SK-N-SH treated with all-trans-retinoic acid at 6 μM for 48 hours (cell line): ENCODE measurements around the gene RB1.

Experiments
- ATAC-seq: fragments of 200-7000 bp; cut with Tn5 transposase; 3 replicates; pipeline ENCODE4 v1.9.1; 2020; ENCODE audit warnings: mild to moderate bottlenecking, moderate library complexity
- ARNTL ChIP-seq: fragments of 450-650 bp; formaldehyde crosslinking; IDR thresholded peaks from 2 replicates; pipeline ENCODE4 v1.5.0; 2020; ENCODE audit warnings: low read depth, mild to moderate bottlenecking, moderate library complexity, borderline replicate concordance
- BACH2 ChIP-seq: fragments of 250-450 bp; sonication (Bioruptor Pico); IDR thresholded peaks from 2 replicates; pipeline ENCODE4 v1.9.0; 2021; ENCODE audit warnings: mild to moderate bottlenecking, borderline replicate concordance
- CREB5 ChIP-seq: fragments of 250-450 bp; sonication (Bioruptor Pico); IDR thresholded peaks from 2 replicates; pipeline ENCODE4 v1.5.1; 2020; ENCODE audit warnings: low read depth, mild to moderate bottlenecking, moderate library complexity
- CSDC2 ChIP-seq: fragments of 250-450 bp; sonication (Bioruptor Pico); IDR thresholded peaks from 2 replicates; pipeline ENCODE4 v1.5.0; 2020; ENCODE audit warnings: mild to moderate bottlenecking, moderate library complexity
- CSRNP3 ChIP-seq: fragments of 250-450 bp; sonication (Bioruptor Pico); IDR thresholded peaks from 2 replicates; pipeline ENCODE4 v1.5.1; 2021; ENCODE audit warnings: mild to moderate bottlenecking, moderate library complexity
- ESRRG ChIP-seq: fragments of 250-450 bp; sonication (Bioruptor Pico); IDR thresholded peaks from 2 replicates; pipeline ENCODE4 v1.6.1; 2021; ENCODE audit warnings: mild to moderate bottlenecking
- GLIS3 ChIP-seq: fragments of 250-450 bp; sonication (Bioruptor Pico); IDR thresholded peaks from 2 replicates; pipeline ENCODE4 v1.5.0; 2020; ENCODE audit warnings: mild to moderate bottlenecking, moderate library complexity
- OSR1 ChIP-seq: fragments of 250-450 bp; sonication (Bioruptor Pico); IDR thresholded peaks from 2 replicates; pipeline ENCODE4 v1.8.0; 2022; ENCODE audit warnings: moderate library complexity, mild to moderate bottlenecking, inconsistent platforms
- PATZ1 ChIP-seq: fragments of 250-450 bp; sonication (Bioruptor Pico); IDR thresholded peaks from 2 replicates; pipeline ENCODE4 v1.8.0; 2020; ENCODE audit warnings: mild to moderate bottlenecking, moderate library complexity, borderline replicate concordance
- POU6F1 ChIP-seq: fragments of 250-450 bp; sonication (Bioruptor Pico); IDR thresholded peaks from 2 replicates; pipeline ENCODE4 v1.8.0; 2021; ENCODE audit warnings: low read depth, mild to moderate bottlenecking, moderate library complexity, borderline replicate concordance
- SNAI2 ChIP-seq: fragments of 250-450 bp; sonication (Bioruptor Pico); IDR thresholded peaks from 2 replicates; pipeline ENCODE4 v1.5.0; 2020; ENCODE audit warnings: mild to moderate bottlenecking, moderate library complexity
- TOX ChIP-seq: fragments of 250-450 bp; sonication (Bioruptor Pico); IDR thresholded peaks from 2 replicates; pipeline ENCODE4 v1.8.0; 2021; ENCODE audit warnings: mild to moderate bottlenecking, moderate library complexity, borderline replicate concordance
- TSHZ2 ChIP-seq: fragments of 250-450 bp; sonication (Bioruptor Pico); IDR thresholded peaks from 2 replicates; pipeline ENCODE4 v1.5.0; 2020; ENCODE audit warnings: mild to moderate bottlenecking, moderate library complexity
- ZC3H10 ChIP-seq: fragments of 250-450 bp; sonication (Bioruptor Pico); IDR thresholded peaks from 2 replicates; pipeline ENCODE4 v1.5.1; 2021; ENCODE audit warnings: mild to moderate bottlenecking, moderate library complexity
- ZFP3 ChIP-seq: fragments of 250-450 bp; sonication (Bioruptor Pico); IDR thresholded peaks from 2 replicates; pipeline ENCODE4 v1.5.0; 2020; ENCODE audit warnings: mild to moderate bottlenecking, moderate library complexity
- ZFP30 ChIP-seq: fragments of 450-650 bp; formaldehyde crosslinking; IDR thresholded peaks from 2 replicates; pipeline ENCODE4 v1.5.0; 2022; ENCODE audit warnings: mild to moderate bottlenecking, moderate library complexity

Gene RB1

GRCh38 chr13:48456546-48456945, 153.0 kb downstream of the RB1 start:
- no peak for ATAC-seq
- TF ChIP-seq ZFP30 (CRISPR knock-in tag) (no peak), PATZ1 (CRISPR knock-in tag) (no peak), CREB5 (CRISPR knock-in tag) (no peak), ZFP3 (CRISPR knock-in tag) (no peak), TSHZ2 (CRISPR knock-in tag) (no peak), TOX (CRISPR knock-in tag) (no peak), OSR1 (no peak), POU6F1 (CRISPR knock-in tag) (no peak)

- TF ChIP-seq ZFP3 (CRISPR knock-in tag) (no peak), BACH2 (no peak), ARNTL (CRISPR knock-in tag) (no peak), CSRNP3 (CRISPR knock-in tag) (no peak), ESRRG (CRISPR knock-in tag) (no peak)
- ATAC-seq, result no peak
These were observed 154.2 kb downstream of the RB1 start for GRCh38 chr13:48457578-48458242.

GRCh38 chr13:48475230-48475629, 171.7 kb downstream of the RB1 start:
- no peak for ATAC-seq
- TF ChIP-seq ZFP3 (CRISPR knock-in tag) (no peak), CSRNP3 (CRISPR knock-in tag) (no peak), TSHZ2 (CRISPR knock-in tag) (no peak), PATZ1 (CRISPR knock-in tag) (no peak), CREB5 (CRISPR knock-in tag) (no peak), CSDC2 (CRISPR knock-in tag) (no peak), ZFP30 (CRISPR knock-in tag) (no peak), TOX (CRISPR knock-in tag) (no peak), SNAI2 (CRISPR knock-in tag) (no peak), GLIS3 (CRISPR knock-in tag) (no peak), POU6F1 (CRISPR knock-in tag) (no peak), ZC3H10 (no peak)
